Panc1 (cell line): Measurements from ENCODE around the gene ATRNL1. TPM values are rescaled to one million over a fixed set of nuclear protein-coding genes. Genes with fewer than 3 reads are reported as not detected.

Source experiments
- ATAC-seq: fragments of 200-7000 bp; cut with Tn5 transposase; 2 replicates; pipeline ENCODE4 v1.9.1; 2020; ENCODE audit warnings: mild to moderate bottlenecking, moderate library complexity
- BruUV-seq: library from RNA; stranded (reverse); fragments of 400-500 nt; replicated peaks from 2 replicates; lab custom pipeline; 2021; lab: Mats Ljungman, UMichigan
- CTCF ChIA-PET: fragments of 300-600 bp; sonication (Branson Sonifier 250); formaldehyde crosslinking; loops from one replicate; lab custom pipeline; 2022; ENCODE audit warnings: antibody characterized with exemption; lab: Charles Lee
- POLR2A ChIA-PET: fragments of 300-600 bp; sonication (Branson Sonifier 250); formaldehyde crosslinking; loops from one replicate; lab custom pipeline; 2022; ENCODE audit warnings: antibody characterized with exemption; lab: Charles Lee
- DNase-seq: peaks from one replicate; pipeline ENCODE4 v3.0.0-alpha.2; 2010; ENCODE audit warnings: low read depth, low spot score
- H3K27ac ChIP-seq: 2 replicates; pipeline ENCODE4 v1.5.1; 2011; ENCODE audit warnings: mild to moderate bottlenecking, low read length, inconsistent platforms
- H3K27me3 ChIP-seq: fragments of 200-500 bp; sonication (Bioruptor generic); 2 replicates; pipeline ENCODE4 v1.6.0; 2014; ENCODE audit warnings: low read length, inconsistent platforms; ENCODE audit not compliant: control insufficient read depth, insufficient read depth
- H3K36me3 ChIP-seq: fragments of 200-500 bp; sonication (Bioruptor generic); 2 replicates; pipeline ENCODE4 v1.5.1; 2014; ENCODE audit warnings: inconsistent platforms, mild to moderate bottlenecking, low read length, moderate library complexity; ENCODE audit not compliant: control insufficient read depth, insufficient read depth
- H3K4me1 ChIP-seq: 2 replicates; pipeline ENCODE4 v1.5.1; 2011; ENCODE audit warnings: inconsistent platforms, mild to moderate bottlenecking, low read length, moderate library complexity; ENCODE audit not compliant: control insufficient read depth, insufficient read depth
- H3K4me3 ChIP-seq, 2 experiments: 2 replicates each; pipeline ENCODE4 v1.5.1; 2011 to 2012; ENCODE audit warnings: low read depth in 2 of 2, low read length in 2 of 2, mild to moderate bottlenecking in 2 of 2, inconsistent platforms in 1 of 2, moderate library complexity in 1 of 2
- H3K9me3 ChIP-seq: fragments of 200-500 bp; sonication (Bioruptor generic); 2 replicates; pipeline ENCODE4 v1.5.1; 2014; ENCODE audit warnings: low read depth, mild to moderate bottlenecking, inconsistent platforms, low read length, moderate library complexity; ENCODE audit not compliant: control insufficient read depth, insufficient read depth
- CTCF ChIP-seq: fragments of 450-650 bp; IDR thresholded peaks from 2 replicates; pipeline ENCODE4 v1.5.1; 2017; ENCODE audit warnings: mild to moderate bottlenecking
- POLR2AphosphoS5 ChIP-seq: IDR thresholded peaks from 2 replicates; pipeline ENCODE4 v1.6.1; 2012; ENCODE audit warnings: mild to moderate bottlenecking, low read depth, low read length, moderate library complexity
- REST ChIP-seq, 2 experiments: IDR thresholded peaks; 2 replicates each; pipeline ENCODE4 v1.6.1; 2011 to 2012; ENCODE audit warnings: low read depth in 2 of 2, control low read depth in 1 of 2, low read length in 1 of 2, mild to moderate bottlenecking in 1 of 2, moderate library complexity in 1 of 2; ENCODE audit not compliant: insufficient read depth in 1 of 2
- SIN3A ChIP-seq: IDR thresholded peaks from 2 replicates; pipeline ENCODE4 v1.6.1; 2012; ENCODE audit warnings: low read depth, mild to moderate bottlenecking, low read length, moderate library complexity, borderline replicate concordance; ENCODE audit not compliant: insufficient read depth
- TCF7L2 ChIP-seq: IDR thresholded peaks from 2 replicates; pipeline ENCODE4 v1.6.1; 2011; ENCODE audit warnings: mild to moderate bottlenecking, low read depth, low read length, inconsistent platforms
- in situ Hi-C: cut with HindIII; loops from 2 replicates; pipeline ENCODE4 v1.10.0; 2016; ENCODE audit warnings: low sequenced_read_pairs, low pct_unique_long_range_greater_than_20kb
- intact Hi-C: fragments of 100-400 bp; cut with micrococcal nuclease; formaldehyde crosslinking; loops from one replicate; pipeline ENCODE4 v1.10.0; 2022; ENCODE audit not compliant: unreplicated experiment
- total RNA-seq: library from RNA; stranded (reverse); gene quantifications from one replicate; pipeline ENCODE4 v1.2.1, GENCODE V29; 2021; ENCODE audit not compliant: unreplicated experiment

Gene ATRNL1
- total RNA-seq, 1 experiment from 2014 or later: 17.1 TPM

DNA sequence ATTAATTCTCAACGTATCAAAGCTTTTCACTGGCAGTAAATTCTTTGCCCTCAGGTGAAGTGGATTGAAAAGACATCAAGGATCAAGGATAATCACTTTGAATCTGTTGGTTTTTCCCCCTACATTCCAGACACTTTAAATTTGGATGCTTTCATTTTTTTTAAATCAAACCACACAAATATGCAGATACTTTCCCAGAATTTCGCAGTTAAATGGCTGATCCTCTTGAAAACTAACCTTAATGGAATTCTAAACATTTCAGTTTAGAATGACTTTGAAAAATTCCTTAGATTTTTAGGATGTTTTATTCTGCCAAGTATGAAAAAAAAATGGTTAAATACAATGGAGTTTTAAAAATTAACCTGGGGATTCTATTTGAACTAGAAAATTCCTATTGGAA, 853.9 kb downstream of the ATRNL1 start:
- BruUV-seq: no TSS peak
- DNase-seq (no peak), ATAC-seq (no peak)
- in situ Hi-C loops: no loop called here
- Histone ChIP-seq H3K9me3 (no peaks in the 10 kb centered on the region), H3K27ac (no peak overlapping the region), H3K4me3 (no peak overlapping the region), H3K36me3 (no peaks in the 10 kb centered on the region), H3K27me3 (no peaks in the 10 kb centered on the region), H3K4me1 (no peaks in the 10 kb centered on the region)
- TF ChIP-seq TCF7L2 (no peak), POLR2AphosphoS5 (no peak), REST (IDR thresholded peaks at IDR 0.05; ENCODE audit: insufficient read depth in 1 of 2, low read depth in 2 of 2, low read length in 1 of 2) (no peak), SIN3A (no peak), CTCF (no peak)
- intact Hi-C loops: no loop called here
- CTCF ChIA-PET: no interaction called here
- POLR2A ChIA-PET: no interaction called here

DNA sequence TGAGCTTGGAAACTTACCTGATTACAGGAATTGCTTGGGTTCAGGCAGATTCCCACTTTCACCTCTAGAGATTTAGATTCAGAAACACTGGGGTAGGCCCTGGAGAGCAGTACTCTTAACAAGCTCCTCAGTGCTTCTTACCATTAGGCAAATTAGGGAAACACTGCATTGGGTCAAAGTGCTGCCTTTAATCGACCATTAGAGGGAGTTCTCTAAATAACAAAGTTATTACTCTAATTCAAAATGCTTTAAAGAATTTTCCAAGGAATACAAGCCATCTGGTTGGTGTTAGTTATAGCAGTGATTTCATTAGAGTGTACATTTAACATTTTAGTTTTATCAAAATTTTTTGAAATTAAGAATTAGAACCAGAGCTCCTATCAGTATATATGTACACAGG, 855.3 kb downstream of the ATRNL1 start:
- Histone ChIP-seq H3K36me3 (no peaks in the 10 kb centered on the region), H3K4me3 (no peak overlapping the region), H3K4me1 (no peaks in the 10 kb centered on the region), H3K27me3 (no peaks in the 10 kb centered on the region), H3K9me3 (no peaks in the 10 kb centered on the region), H3K27ac (no peak overlapping the region)
- DNase-seq: no peak
- in situ Hi-C loops: no loop called here
- no TSS peak for BruUV-seq
- CTCF ChIA-PET: no interaction called here
- intact Hi-C loops: no loop called here
- no peak for ATAC-seq
- TF ChIP-seq REST (IDR thresholded peaks at IDR 0.05; ENCODE audit: insufficient read depth in 1 of 2, low read depth in 2 of 2, low read length in 1 of 2): no peak
- TF ChIP-seq SIN3A: no peak
- TF ChIP-seq CTCF: peak; percentile 31; the same call in 1 of the 2 replicates
- TF ChIP-seq POLR2AphosphoS5: no peak
- TF ChIP-seq TCF7L2: no peak
- POLR2A ChIA-PET: no interaction called here
